ENCODE data around the gene MYO1F.
"Not testable (repeated sequence)": the region's sequence is repeated elsewhere in the genome, so short reads cannot be mapped to it uniquely, and the experiment has no call there.

Gene MYO1F

GRCh38 chr19:8561075-8561764, 16.0 kb downstream of the MYO1F start:
- DNase-seq, result no peak

- no peak for DNase-seq
Observed at GRCh38 chr19:8558325-8558724, 18.9 kb downstream of the MYO1F start.

- no peak for DNase-seq
Observed at GRCh38 chr19:8557642-8558238, 19.5 kb downstream of the MYO1F start.

- not testable (repeated sequence) for DNase-seq
Observed at GRCh38 chr19:8553729-8554128, 23.5 kb downstream of the MYO1F start.

- peak in 1 of 2 experiments; percentile 38 for DNase-seq
Observed at GRCh38 chr19:8552810-8553209, 24.4 kb downstream of the MYO1F start.

GRCh38 chr19:8550070-8550469, 27.2 kb downstream of the MYO1F start:
- no peak for DNase-seq

- DNase-seq, result no peak
Observed at GRCh38 chr19:8545743-8546142, 31.5 kb downstream of the MYO1F start.

GRCh38 chr19:8544168-8544567, 33.1 kb downstream of the MYO1F start:
- no peak for DNase-seq

GRCh38 chr19:8539621-8540149, 37.6 kb downstream of the MYO1F start:
- no peak for DNase-seq

- no peak for DNase-seq
Observed at GRCh38 chr19:8537099-8537498, 40.1 kb downstream of the MYO1F start.

- no peak for DNase-seq
Observed at GRCh38 chr19:8536282-8536681, 41.0 kb downstream of the MYO1F start.

GRCh38 chr19:8532225-8532624, 45.0 kb downstream of the MYO1F start:
- no peak for DNase-seq

- no peak for DNase-seq
Observed at GRCh38 chr19:8531470-8531869, 45.8 kb downstream of the MYO1F start.

- DNase-seq, result no peak
Observed at GRCh38 chr19:8530061-8530679, 47.1 kb downstream of the MYO1F start.

GRCh38 chr19:8529369-8530006, 47.8 kb downstream of the MYO1F start:
- no peak for DNase-seq

- no peak for DNase-seq
Observed at GRCh38 chr19:8528500-8528899, 48.7 kb downstream of the MYO1F start.

GRCh38 chr19:8526345-8527091, 50.7 kb downstream of the MYO1F start:
- DNase-seq, result peak; percentile 69 to 84

GRCh38 chr19:8525401-8525684, 51.9 kb downstream of the MYO1F start:
- DNase-seq, result no peak

GRCh38 chr19:8519388-8519787, 57.9 kb downstream of the MYO1F start:
- no peak for DNase-seq

- DNase-seq, result no peak
Observed at GRCh38 chr19:8518536-8518935, 58.7 kb downstream of the MYO1F start.

GRCh38 chr19:8517551-8518442, 59.4 kb downstream of the MYO1F start:
- no peak for DNase-seq

GRCh38 chr19:8515317-8515716, 61.9 kb downstream of the MYO1F start:
- no peak for DNase-seq
